Endothelial cell (in vitro differentiated cells): Measurements from ENCODE around the gene SRP68. TPM values are rescaled to one million over a fixed set of nuclear protein-coding genes. Genes with fewer than 3 reads are reported as not detected.

Source experiments
- DNase-seq: peaks from one replicate; pipeline ENCODE4 v3.0.0; 2021; ENCODE audit warnings: low spot score
- H3K27ac Mint-ChIP-seq: one replicate; pipeline ENCODE4 v1.8.0; 2021; ENCODE audit warnings: mixed read lengths, inconsistent platforms; ENCODE audit not compliant: unreplicated experiment
- H3K27me3 Mint-ChIP-seq: one replicate; pipeline ENCODE4 v1.8.0; 2021; ENCODE audit warnings: mild to moderate bottlenecking, moderate library complexity, mixed read lengths, inconsistent platforms; ENCODE audit not compliant: unreplicated experiment
- H3K36me3 Mint-ChIP-seq: one replicate; pipeline ENCODE4 v1.8.0; 2021; ENCODE audit warnings: mild to moderate bottlenecking, low read depth, mixed read lengths, inconsistent platforms; ENCODE audit not compliant: unreplicated experiment
- H3K4me1 Mint-ChIP-seq: one replicate; pipeline ENCODE4 v1.8.0; 2021; ENCODE audit warnings: mild to moderate bottlenecking, mixed read lengths, inconsistent platforms; ENCODE audit not compliant: unreplicated experiment
- H3K4me3 Mint-ChIP-seq: one replicate; pipeline ENCODE4 v1.8.0; 2021; ENCODE audit warnings: mild to moderate bottlenecking, mixed read lengths, inconsistent platforms; ENCODE audit not compliant: unreplicated experiment
- H3K9me3 Mint-ChIP-seq: one replicate; pipeline ENCODE4 v1.8.0; 2021; ENCODE audit warnings: mixed read lengths, inconsistent platforms; ENCODE audit not compliant: unreplicated experiment
- CTCF ChIP-seq: fragments of 200-600 bp; sonication (generic); IDR thresholded peaks from one replicate; pipeline ENCODE4 v1.5.0; 2021; ENCODE audit warnings: antibody characterized with exemption; ENCODE audit not compliant: unreplicated experiment
- total RNA-seq: library from RNA; stranded (reverse); fragmentation: NEBNext Ultra II Directional; extraction: Animal tissue kit (Norgen Biotek cat#: 25700); gene quantifications from one replicate; pipeline ENCODE4 v1.2.1, GENCODE V29; 2021; ENCODE audit not compliant: unreplicated experiment

Gene SRP68
- total RNA-seq, 1 donor from 2014 or later: 62.6 TPM

DNA sequence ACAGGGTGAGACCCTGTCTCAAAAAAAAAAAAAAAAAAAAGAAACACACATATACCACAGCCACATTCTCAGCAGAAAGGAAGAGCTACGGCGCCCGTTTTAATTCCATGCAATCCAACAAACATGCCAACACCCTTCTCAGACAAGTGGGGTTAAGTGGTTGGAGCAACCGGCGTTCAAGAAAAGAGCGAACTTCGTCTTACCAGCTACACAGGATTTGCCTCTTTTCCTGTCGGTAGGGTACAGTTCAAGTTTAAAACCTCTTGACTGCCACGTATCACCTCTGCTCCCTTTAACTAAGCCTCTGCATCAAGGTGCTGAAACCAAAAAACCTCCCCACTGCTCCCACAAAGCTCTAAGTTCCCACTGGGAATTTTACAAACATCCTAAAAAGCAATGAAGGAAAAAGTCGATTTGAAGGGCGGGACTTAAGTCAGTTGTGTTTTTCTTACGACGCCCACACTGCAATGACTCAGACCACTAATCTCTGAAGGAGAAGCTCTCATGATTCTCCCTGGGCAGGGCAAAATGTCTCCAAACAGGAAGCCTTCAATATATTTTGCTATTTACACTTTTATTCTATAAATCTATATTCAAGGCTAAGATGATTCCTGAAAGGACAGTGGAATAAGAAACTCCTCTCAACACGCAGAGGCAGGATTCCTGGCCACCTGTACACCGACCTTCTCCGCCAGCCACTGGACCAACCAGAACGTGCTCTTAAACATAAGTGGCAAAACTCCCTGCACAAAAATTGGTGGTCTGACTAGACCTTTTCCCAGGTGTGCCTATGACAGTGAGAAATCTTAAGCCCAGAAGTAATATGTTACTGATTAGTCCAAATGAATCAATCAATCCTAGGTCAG lies 18.8 kb downstream of the SRP68 start:
- no peak for TF ChIP-seq CTCF
- DNase-seq: no peak
- H3K9me3 Mint-ChIP-seq: no peaks in the 10 kb centered on the region
- peaks cover 4% of the 10 kb centered on the region for H3K27me3 Mint-ChIP-seq
- H3K27ac Mint-ChIP-seq: no peak overlapping the region
- H3K36me3 Mint-ChIP-seq: peaks cover 46% of the 10 kb centered on the region
- no peaks in the 10 kb centered on the region for H3K4me1 Mint-ChIP-seq
- no peak overlapping the region for H3K4me3 Mint-ChIP-seq

GRCh38 chr17:76051561-76051960 lies 20.8 kb downstream of the SRP68 start:
- TF ChIP-seq CTCF: no peak
- no peaks in the 10 kb centered on the region for H3K4me1 Mint-ChIP-seq
- no peaks in the 10 kb centered on the region for H3K9me3 Mint-ChIP-seq
- peaks cover 42% of the 10 kb centered on the region for H3K36me3 Mint-ChIP-seq
- peak overlapping the region; percentile 70 for H3K4me3 Mint-ChIP-seq
- no peak for DNase-seq
- H3K27ac Mint-ChIP-seq: peak overlapping the region; percentile 44
- peaks cover 4% of the 10 kb centered on the region for H3K27me3 Mint-ChIP-seq

DNA sequence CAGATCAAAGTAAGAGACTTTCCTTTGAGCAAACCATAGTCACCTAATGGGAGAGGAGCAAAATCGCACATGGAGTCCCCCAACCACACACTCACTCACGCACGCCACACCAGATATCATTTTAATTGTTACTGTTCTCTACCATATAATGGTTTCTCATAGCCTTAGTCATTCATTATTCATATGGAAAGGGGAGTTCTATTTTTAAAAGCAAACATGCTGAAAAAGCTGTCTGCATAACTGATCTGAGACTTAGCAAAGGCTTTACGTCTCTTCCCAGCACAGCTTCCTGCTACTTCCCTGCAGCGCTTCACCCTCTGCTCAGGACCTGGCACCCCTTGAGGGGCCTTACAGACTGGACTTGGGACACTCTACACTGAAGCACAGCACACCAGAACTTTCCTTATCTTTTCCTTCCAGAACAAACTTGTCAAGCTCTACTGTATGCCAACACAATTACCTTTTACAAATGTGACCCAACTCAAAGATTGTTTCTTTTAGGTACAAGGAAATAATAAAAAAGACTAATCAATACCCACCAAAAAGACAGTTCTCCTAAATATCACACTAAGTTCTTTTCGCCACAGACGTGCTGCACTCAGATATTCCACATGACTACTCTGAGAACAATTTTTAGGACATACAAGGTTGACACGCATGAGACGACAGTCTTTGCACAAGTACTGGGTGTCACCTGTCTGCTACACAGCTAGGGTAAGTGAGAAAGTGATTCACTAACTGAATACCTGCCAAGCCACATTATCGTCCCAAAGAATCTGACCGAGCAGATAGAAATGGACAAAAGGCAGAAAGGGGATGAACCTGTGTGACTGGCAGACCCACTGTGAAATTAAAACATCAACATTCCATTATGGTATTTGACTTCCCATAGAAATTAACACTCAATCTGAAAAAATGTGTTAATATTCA lies 21.5 kb downstream of the SRP68 start:
- H3K9me3 Mint-ChIP-seq: no peaks in the 10 kb centered on the region
- no peaks in the 10 kb centered on the region for H3K27me3 Mint-ChIP-seq
- H3K27ac Mint-ChIP-seq: no peak overlapping the region
- H3K4me1 Mint-ChIP-seq: no peaks in the 10 kb centered on the region
- no peak for DNase-seq
- no peak for TF ChIP-seq CTCF
- peaks cover 41% of the 10 kb centered on the region for H3K36me3 Mint-ChIP-seq
- H3K4me3 Mint-ChIP-seq: no peak overlapping the region

DNA sequence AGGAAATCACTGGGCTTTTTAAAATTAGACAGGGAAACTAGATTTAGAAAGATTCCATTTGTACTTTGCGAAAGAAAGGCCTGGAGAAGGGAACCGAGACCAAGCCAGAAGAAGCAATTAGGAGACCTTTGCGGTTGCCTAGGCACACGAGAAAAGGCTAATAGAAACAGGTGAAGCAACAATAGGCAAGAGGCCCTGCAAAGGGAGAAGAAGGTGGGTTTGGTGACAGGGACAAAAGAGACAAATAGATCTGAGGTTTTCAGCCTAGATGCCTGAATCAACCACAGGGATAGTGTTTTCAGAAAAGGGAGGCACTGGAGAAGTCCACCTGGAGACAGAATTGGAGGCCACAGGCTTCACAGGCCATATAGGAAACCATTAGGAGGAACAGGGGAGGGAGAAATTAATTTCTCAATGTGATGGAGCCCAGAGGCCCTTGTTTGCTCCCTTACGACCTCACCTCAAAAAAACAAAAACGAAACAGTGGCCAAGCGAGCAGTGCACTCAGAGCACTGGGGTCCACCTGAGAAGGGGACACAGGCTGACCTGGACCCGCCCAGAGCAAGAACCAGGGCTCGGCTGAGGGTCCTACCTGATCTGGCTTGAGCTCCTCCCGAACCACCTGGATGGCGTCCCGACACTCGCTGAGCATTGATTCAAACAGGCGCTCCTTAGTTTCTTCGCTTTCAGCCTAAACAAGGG lies 22.3 kb downstream of the SRP68 start:
- no peaks in the 10 kb centered on the region for H3K9me3 Mint-ChIP-seq
- H3K4me3 Mint-ChIP-seq: peak overlapping the region; percentile 24
- TF ChIP-seq CTCF: no peak
- no peak for DNase-seq
- H3K27ac Mint-ChIP-seq: no peak overlapping the region
- H3K4me1 Mint-ChIP-seq: no peaks in the 10 kb centered on the region
- no peaks in the 10 kb centered on the region for H3K27me3 Mint-ChIP-seq
- peaks cover 49% of the 10 kb centered on the region for H3K36me3 Mint-ChIP-seq
